GM19351 (cell line): ENCODE data around the gene FBXO44.

Experiments used
- ATAC-seq: cut with Tn5 transposase; IDR thresholded peaks from one replicate; pipeline ENCODE4 v1.9.1; 2021; ENCODE audit warnings: mild to moderate bottlenecking, moderate library complexity; ENCODE audit not compliant: unreplicated experiment

The FBXO44 gene

DNA sequence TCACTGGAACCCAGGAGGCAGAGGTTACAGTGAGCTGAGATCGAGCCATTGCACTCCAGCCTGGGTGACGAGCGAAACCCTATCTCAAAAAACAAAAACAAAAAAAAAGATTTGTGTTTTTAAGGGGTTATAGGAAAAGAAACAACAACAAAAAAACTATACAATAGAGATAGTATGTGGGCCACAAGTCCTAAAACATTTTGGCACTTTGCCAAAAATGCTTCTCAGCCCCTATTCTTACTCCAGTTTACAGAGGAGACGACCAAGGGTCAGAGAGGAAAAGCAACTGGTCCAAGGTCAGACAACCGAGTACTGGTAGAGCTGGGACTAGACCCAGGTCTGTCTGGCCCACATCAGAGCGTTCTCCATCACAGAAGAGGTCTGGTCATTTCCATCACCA lies 3.0 kb downstream of the FBXO44 start:
- no peak for ATAC-seq

DNA sequence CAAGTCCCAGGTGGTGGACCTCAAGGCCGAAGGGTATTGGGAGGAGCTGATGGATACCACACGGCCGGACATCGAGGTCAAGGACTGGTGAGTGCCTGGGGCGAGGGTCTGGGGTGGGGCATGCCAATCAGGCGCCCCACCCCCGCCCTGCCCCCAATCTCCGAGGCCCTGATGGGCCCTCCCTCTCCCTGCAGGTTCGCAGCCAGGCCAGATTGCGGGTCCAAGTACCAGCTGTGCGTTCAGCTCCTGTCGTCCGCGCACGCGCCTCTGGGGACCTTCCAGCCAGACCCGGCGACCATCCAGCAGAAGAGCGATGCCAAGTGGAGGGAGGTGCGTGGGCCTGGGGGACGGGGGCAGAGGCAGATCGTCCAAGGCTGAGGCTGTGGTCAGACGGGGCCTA lies 3.9 kb downstream of the FBXO44 start:
- ATAC-seq: no peak

DNA sequence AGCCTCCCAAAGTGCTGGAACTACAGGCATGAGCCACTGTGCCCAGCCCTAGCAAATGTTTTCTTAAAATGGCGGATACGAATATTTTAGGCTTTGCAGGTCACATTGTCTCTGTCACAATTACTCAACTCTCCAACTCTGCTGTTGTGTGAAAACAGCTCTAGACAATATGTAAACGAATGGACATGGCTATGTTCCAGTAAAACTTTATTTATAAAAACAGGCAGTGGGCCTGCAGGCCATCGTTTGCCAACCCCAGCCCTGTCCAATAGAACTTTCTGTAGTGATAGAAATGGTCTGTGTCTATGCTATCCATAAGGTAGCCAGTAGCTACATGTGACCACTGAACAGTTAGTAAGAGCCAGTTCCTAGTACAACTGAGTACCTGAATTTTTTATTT lies 5.1 kb downstream of the FBXO44 start:
- ATAC-seq: no peak

DNA sequence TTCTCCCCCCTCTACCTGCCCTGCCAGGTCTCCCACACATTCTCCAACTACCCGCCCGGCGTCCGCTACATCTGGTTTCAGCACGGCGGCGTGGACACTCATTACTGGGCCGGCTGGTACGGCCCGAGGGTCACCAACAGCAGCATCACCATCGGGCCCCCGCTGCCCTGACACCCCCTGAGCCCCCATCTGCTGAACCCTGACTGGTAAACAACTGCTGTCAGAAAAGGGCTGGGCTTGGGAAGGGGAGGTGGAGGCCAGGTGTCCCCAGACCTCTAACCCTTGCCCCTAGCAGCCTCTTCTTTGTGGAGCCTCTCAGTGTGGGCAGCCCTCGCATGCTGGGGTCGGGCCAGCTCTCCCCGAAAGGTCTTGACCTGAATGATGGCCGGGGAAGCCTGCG lies 6.4 kb downstream of the FBXO44 start:
- no peak for ATAC-seq

DNA sequence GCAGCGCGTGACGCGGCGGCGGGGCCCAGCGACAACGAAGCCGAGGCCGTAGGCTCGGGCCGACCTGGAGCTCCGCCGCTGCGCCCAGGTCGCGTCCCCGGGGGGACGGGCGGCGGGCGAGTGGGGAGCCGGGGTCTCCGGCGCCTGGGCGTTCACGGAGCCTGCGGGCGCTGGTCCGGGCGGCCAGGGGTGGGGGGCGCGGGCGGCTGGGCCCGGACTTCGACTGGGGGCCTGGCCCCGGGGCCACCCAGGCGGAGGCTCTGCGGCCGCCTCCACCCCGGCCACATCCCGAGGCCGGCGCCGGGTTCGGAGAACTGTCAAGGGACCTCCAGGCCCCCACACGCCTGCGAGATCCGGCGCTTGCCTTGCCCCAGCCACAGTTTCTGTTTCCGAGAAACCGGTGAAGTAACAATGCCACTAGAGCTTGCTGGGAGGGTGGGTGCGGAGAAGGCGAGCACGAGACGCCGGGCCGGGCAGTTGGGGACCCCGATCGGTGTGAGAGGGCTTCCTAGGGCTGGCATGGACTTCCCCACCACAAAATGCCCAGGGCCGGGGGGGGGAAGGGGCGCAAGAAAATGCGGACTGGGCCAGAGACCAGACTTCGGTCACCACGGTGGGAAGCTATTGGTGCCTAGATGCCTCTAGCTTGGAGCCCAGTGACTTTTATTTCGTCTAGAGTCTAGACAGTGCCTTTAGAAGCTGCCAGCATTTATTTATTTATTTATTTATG lies 9.8 kb downstream of the FBXO44 start:
- ATAC-seq: peak; percentile 43

DNA sequence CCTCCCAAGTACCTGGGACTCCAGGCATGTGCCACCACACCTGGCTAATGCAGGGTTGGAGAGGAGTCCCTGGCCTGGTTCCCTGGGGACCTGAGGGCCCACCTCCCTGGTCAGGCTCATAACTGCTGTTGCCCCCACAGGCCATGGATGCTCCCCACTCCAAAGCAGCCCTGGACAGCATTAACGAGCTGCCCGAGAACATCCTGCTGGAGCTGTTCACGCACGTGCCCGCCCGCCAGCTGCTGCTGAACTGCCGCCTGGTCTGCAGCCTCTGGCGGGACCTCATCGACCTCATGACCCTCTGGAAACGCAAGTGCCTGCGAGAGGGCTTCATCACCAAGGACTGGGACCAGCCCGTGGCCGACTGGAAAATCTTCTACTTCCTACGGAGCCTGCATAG lies 13.8 kb downstream of the FBXO44 start:
- ATAC-seq: no peak

DNA sequence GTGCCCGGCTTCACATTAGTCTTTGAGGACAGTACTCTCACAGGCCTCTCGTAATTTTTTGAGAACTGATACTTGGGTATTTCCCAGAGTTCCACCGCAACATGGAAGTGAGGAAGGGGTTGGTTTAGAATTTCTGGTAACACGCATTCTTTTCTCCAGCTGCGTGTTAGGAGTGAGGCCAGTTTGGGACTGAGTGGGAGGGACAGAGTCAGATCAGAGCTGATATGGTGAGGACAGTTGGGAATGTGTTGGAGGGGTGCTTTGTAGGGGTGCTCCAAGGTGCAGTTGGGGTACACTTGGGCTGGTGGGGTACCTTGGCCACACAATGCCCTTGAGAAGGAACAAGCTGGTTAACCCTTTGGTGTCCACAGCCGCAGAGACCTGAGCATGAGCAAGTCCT lies 16.1 kb downstream of the FBXO44 start:
- ATAC-seq: no peak

DNA sequence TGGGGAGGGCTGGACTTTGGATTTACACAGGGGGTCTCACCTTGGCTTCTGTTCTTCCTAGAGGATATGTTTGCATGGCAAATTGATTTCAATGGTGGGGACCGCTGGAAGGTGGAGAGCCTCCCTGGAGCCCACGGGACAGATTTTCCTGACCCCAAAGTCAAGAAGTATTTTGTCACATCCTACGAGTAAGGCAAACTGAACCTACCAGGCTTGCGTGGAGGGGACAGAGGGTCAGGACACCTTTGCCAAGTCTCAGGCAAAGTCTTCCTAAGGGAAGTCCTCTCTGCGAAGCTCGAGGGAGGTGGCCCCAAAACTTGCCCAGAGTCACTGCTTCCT lies 16.5 kb downstream of the FBXO44 start:
- no peak for ATAC-seq

DNA sequence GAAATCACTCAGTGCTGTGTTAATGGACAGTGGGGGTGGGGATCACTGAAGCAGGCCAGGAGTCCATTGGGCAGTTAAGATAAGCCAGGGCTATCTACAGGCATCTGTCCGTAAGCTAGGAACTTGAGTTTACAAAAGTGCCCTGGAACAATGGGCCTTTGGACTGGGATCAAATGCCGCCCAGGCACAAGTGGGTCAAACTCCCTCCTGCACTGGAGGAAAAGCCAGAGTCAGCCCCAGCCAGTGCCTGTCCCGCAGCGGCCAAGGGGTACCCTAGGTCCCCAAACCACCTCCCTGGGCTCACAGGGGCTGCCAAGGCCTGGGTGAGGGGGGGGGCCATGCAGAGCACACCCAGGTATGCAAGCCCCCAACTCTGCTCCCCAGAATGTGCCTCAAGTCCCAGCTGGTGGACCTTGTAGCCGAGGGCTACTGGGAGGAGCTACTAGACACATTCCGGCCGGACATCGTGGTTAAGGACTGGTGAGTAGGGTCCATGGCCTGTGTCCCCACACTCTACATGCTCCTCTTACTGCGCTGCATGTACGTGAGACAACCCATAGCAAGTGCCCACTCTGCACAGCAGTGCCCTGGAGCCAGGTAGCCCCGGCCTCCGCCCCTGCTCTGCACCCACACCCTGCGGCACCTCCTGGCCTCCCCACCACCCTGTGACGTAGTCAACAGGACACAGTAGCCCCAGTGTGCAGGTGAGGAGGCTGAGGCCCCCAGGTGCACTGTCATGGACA lies 17.0 kb downstream of the FBXO44 start:
- ATAC-seq: no peak

DNA sequence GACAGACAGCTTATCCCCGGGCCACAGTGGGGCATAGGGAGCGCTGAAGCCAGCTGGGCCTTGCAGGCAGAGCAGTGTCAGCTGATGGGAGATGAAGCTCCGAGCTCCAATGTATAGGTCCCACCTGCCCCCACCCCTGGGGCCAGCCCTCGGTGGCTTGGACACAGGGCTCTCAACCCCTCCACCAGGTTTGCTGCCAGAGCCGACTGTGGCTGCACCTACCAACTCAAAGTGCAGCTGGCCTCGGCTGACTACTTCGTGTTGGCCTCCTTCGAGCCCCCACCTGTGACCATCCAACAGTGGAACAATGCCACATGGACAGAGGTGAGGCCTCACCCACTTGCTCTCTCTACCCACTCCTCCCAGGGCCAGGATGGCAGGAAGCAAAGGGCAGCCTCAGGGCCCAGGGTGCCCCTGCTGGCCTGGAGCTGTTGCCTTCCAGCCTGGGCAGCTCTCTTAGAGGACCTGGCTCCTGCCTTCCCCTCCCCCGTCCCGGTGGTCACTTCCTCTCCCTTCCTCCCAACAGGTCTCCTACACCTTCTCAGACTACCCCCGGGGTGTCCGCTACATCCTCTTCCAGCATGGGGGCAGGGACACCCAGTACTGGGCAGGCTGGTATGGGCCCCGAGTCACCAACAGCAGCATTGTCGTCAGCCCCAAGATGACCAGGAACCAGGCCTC lies 18.6 kb downstream of the FBXO44 start:
- ATAC-seq: no peak

DNA sequence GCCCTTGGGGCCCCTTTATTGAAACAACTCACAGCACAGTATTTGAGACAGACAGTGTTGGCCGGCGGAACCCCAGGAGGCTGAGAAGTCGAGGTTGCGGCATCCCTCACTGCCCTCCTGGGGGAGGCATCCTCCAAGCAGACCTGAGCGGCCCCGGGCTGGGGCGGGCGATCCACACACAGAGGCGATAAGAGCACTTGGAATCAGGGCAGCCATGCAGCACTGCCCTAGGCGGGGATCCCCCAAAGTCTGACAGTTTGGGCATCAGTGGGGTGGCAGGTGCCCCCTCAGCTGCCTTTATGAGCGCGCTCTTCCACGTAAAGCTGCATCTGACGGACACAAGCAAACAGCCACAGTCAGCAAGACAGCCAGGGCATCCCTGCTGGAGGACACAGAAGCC lies 19.8 kb downstream of the FBXO44 start:
- no peak for ATAC-seq

DNA sequence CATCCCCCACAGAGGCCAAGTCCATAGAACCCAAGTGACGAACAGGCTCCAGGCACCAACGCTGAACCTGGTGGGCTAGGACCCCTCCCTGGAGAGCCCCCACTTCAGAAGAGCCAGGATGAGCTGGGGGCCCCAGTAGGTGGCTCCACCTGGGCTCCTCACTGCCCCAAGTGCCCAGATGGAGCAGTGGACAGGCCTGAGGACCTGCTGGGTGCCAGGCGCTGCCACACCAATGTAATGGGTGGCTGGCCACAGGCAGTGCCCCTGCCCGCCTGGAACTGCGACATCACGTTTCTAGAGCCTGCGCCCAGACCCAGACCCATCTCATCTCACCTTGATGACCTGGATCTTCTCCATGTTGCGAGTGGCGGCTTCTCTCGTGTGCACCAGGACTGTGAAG lies 20.6 kb downstream of the FBXO44 start:
- ATAC-seq: no peak

DNA sequence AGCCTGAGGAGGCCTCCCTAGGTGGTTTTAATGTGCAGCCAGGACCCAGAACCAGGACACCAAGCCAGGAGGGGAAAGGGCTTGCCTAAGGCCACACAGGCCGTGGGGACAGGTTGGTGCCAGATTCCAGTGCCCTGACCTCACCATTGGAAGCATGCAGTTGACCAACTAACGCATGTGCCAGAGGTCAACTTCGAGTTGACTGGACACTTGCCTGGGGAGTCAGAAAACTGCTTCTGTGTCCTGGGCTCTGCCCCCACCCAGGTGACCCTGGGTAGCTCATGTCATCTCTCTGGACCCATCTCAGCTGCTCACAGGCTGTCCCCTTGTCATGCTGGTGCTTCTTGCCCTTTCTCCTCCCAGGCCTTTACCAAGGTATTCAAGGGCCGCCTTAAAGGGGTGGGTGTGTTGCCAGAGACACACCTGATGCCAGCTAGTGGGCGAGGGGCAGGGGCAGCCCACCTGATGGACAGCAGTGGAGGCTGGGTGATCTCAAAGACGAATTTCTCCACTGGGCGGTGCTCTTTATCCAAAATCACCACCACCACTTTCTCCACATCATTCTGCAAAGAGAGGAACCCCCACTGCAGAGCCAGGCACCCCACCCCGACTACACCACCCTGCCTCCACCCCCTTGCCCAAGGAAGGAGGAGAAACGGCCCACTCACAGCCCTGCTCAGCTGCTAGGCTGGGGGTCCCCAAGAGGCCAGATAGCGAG lies 21.9 kb downstream of the FBXO44 start:
- ATAC-seq: no peak

DNA sequence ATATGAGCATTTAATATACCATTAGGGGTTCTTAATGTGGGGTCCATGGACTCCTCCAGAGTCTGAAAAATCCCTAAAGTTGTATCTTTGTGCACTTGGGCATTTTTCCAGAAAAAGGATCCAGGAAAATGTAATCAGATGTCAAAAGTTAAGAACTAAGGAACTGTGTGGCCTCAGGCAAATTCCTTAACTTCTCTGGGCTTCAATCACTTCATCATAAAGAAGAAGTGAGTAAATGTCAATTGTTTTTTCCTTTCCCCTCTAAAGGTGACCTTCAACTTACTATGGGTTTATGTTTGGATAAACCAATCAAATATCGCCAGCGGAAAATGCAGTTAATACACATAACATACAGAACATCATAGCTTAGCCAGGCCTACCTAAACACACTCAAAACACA lies 23.8 kb downstream of the FBXO44 start:
- no peak for ATAC-seq

DNA sequence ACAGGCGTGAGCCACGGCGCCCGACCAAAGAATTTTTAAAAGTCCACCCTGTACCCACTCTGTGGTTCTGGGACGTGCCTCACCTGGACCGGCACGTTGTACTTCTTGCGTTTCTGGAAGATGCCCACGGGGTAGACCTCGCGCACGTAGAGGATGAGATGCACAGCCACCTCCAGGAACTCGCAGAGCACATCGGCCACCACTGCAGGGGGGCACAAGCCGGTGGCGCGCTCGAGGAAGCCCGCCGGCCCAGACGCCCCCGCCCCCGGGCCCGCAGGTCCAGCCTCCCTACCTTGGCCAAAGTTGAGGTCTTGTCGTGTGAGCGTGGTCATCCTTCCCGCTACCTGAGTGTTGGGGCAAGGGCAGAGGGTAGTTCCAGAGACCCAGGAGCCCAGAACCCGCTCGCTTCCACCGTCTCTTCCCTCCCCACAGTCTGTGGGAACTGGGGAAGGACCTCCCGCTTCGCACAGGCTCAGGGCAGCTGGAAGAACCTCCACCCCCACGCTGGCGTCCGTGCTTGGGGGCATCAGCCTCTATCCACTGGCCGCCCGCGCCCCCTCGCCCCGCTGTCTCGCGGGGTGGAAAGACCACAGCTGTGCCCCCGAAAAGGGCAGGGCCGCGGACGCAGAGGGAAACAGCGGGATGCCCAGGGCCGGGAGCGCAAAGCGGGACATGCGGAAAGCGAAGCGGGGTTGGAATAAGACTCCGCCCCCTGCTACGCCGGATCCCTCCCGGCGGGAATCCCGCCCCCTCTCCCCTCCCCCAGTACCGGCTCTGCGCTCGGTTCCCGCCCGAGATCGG lies 25.8 kb downstream of the FBXO44 start:
- peak; percentile 27 for ATAC-seq

DNA sequence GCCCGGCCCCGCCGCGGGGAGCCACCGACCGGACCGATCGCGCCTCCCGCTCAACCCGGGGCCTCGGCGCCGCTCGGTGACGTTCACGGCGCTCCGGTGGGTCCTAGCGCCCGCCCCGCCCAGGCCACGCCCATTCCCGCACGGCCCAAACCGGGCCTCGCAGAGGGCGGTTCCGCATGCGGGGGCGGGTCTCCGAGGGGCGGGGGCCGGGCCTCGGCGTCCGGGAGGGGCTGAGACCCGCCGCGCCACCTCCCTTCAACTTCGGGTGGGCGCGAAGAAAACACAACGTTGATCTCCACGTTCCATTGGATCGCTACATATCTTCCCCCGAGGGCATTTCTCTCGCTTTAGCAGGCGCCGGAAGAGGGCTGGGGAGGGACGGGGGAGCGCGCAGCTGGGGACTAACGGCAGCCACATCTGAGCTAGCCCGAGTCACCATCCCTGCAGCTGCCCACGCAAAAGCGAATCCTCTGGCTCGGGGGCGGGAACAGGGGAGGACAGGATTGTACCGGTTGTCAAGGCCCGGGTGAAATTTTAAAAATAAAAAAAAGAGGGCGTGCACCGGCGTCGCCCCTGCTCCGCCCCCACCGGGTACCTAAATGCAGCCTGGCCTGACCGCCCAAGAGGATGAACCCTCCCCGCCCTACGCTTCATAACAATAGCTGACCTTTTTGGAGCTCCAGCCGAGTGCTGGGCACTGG lies 26.5 kb downstream of the FBXO44 start, which contains the start of gene MAD2L2:
Gene MAD2L2, minus strand, starts transcription at position 78 of the 701 bp plus-strand sequence. CDS start 547 bp downstream, outside the sequence.
- peak; percentile 82 for ATAC-seq

DNA sequence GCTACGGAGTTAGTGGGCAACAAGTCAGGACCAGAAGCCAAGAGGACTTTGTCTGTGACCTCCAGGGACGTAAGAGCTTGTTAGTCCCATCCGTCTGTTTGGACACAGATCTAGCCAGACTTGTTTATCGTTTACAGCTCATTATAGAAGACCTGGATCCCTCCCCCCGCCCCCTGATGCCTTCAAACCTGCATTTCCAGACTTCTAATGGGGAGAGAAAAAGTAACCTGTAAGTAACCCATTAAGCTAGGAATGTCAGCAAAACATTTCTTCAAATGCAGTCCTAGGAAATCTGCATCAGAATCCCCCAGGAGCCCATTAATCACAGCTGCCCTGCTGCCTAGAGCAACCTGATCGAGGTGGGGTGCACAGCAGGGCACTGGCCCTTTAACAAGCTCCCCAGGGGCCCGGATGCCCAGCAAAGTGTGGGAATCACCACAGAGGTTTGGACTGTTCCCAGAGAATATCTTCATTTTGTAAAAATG lies 27.7 kb downstream of the FBXO44 start:
- no peak for ATAC-seq

DNA sequence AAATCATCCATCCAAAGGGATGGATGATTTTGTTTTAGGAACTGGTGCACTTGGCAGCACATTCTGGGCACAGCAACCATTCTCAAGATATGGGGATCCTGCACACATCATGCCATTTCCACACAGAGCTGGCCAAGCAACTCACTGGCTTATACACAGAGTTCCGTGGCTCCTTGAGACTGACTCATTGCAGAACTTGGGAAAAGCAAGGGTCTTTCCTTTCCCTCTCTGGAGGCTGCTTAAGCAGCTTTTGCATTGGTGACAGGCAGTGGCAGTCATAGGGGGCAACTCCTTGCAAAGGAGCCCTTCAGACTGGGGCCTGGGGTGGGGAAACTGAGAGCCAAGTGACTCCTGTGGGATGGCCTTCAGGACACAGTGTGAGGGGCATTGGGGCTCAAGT lies 28.1 kb downstream of the FBXO44 start:
- ATAC-seq: no peak

DNA sequence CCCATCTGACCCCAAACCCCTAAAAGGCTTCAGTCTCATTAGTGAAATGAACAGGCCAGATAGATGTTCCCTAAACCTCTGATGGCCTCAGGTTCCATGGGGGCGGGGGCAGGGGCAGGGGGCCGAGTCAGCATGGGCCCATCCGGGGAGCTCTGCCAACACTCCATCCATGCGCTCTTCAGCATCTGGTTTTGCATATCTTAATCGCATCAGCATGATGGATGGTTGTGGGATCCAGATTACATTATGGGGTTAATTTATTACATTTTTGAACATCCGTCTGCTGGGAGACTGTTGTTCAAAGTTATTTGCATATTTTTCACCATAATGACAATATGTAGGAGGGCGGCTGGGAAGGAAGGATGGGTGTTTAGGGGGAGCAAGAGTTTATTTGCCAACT lies 29.4 kb downstream of the FBXO44 start:
- no peak for ATAC-seq
